H1 (cell line): ENCODE data around the gene ASB13. TPM values are rescaled to one million over a fixed set of nuclear protein-coding genes. Genes with fewer than 3 reads are reported as not detected.

Source experiments
- CHD7 ChIP-seq: fragments of 300-600 bp; sonication (generic); IDR thresholded peaks from 2 replicates; pipeline ENCODE4 v1.7.1; 2012; ENCODE audit warnings: low read length, moderate library complexity, mild to moderate bottlenecking, inconsistent platforms; ENCODE audit not compliant: insufficient replicate concordance
- EGR1 ChIP-seq: IDR thresholded peaks from 2 replicates; pipeline ENCODE4 v1.6.1; 2011; ENCODE audit warnings: low read depth, low read length, borderline replicate concordance
- JUN ChIP-seq: IDR thresholded peaks from 2 replicates; pipeline ENCODE4 v1.6.1; 2011; ENCODE audit warnings: low read depth, mild to moderate bottlenecking, improper control_type of control experiment, low read length
- KDM4A ChIP-seq: IDR thresholded peaks from one replicate; pipeline ENCODE4 v1.7.1; 2012; ENCODE audit warnings: low read depth, mild to moderate bottlenecking, moderate library complexity, low read length, inconsistent platforms; ENCODE audit not compliant: severe bottlenecking
- KDM5A ChIP-seq: fragments of 200-600 bp; IDR thresholded peaks from 2 replicates; pipeline ENCODE4 v1.7.1; 2012; ENCODE audit warnings: mild to moderate bottlenecking, low read length, inconsistent platforms, mixed read lengths
- RBBP5 ChIP-seq: IDR thresholded peaks from 2 replicates; pipeline ENCODE4 v1.7.1; 2012; ENCODE audit warnings: low read depth, mild to moderate bottlenecking, inconsistent platforms, low read length, moderate library complexity, borderline replicate concordance
- RFX5 ChIP-seq: IDR thresholded peaks from 2 replicates; pipeline ENCODE4 v1.6.1; 2011; ENCODE audit warnings: low read depth, low read length, improper control_type of control experiment, borderline replicate concordance
- SP4 ChIP-seq: IDR thresholded peaks from 2 replicates; pipeline ENCODE4 v1.6.1; 2012; ENCODE audit warnings: low read length, inconsistent platforms
- TAF7 ChIP-seq: optimal IDR thresholded peaks from 2 replicates; pipeline ENCODE3; 2011; ENCODE audit warnings: low read depth, mild to moderate bottlenecking, inconsistent platforms, low read length, moderate library complexity, borderline replicate concordance
- TEAD4 ChIP-seq: IDR thresholded peaks from 2 replicates; pipeline ENCODE4 v1.6.1; 2012; ENCODE audit warnings: low read depth, low read length, inconsistent platforms, mixed read lengths
- polyA plus RNA-seq, 7 experiments: library from polyadenylated mRNA; depleted of rRNA in 3 of 7; stranded (reverse) in 5 of 7; unstranded in 2 of 7; fragments of >200 nt in 5 of 7; fragments of 200-250 nt in 2 of 7; gene quantifications; 1 replicate in 5 of 7; 2 replicates in 1 of 7; 4 replicates in 1 of 7; pipeline versions ENCODE4 v1.2.1 to v1.2.3, GENCODE V29; 2011 to 2013; ENCODE audit warnings: missing spikeins in 2 of 7, mixed read lengths in 2 of 7
- total RNA-seq: library from RNA; stranded (reverse); fragmentation: NEBNext Ultra II Directional; extraction: Animal tissue kit (Norgen Biotek cat#: 25700); gene quantifications from 2 replicates; pipeline ENCODE4 v1.2.1, GENCODE V29; 2021

Gene ASB13
- total and polyA plus RNA-seq, 2 of the 8 experiments (the other 6 are each of a cell fraction or from before 2014, with no cell fraction given): 12.3 to 20.2 TPM

GRCh38 chr10:5666008-5666840 is at the start of gene ASB13 (continued):
- peak; percentile 63 for TF ChIP-seq TAF7
- no peak for TF ChIP-seq KDM5A
- TF ChIP-seq EGR1: peak; percentile 39; the same call in 1 of the 2 replicates
- no peak for TF ChIP-seq CHD7
- peak; percentile 76 for TF ChIP-seq KDM4A
- TF ChIP-seq SP4: no peak
- TF ChIP-seq RBBP5: peak; percentile 88
- no peak for TF ChIP-seq RFX5
- TF ChIP-seq JUN: no peak
- TF ChIP-seq TEAD4: no peak
